CD4-positive, alpha-beta T cell (primary cell): Measurements from ENCODE around the gene CACNA2D3. TPM values are rescaled to one million over a fixed set of nuclear protein-coding genes. Genes with fewer than 3 reads are reported as not detected.

Experiments used
- ATAC-seq: fragments of 200-7000 bp; cut with Tn5 transposase; one replicate; pipeline ENCODE4 v1.10.0; 2022; ENCODE audit warnings: mild to moderate bottlenecking; ENCODE audit not compliant: poor library complexity
- CTCF ChIA-PET: fragments of 350-600 bp; sonication (Branson Sonifier 250); formaldehyde crosslinking; loops from one replicate; lab custom pipeline; 2021; ENCODE audit warnings: antibody characterized with exemption, inconsistent platforms; lab: Charles Lee
- POLR2A ChIA-PET: fragments of 350-600 bp; sonication (Branson Sonifier 250); formaldehyde crosslinking; loops from one replicate; lab custom pipeline; 2021; ENCODE audit warnings: antibody characterized with exemption, inconsistent platforms; lab: Charles Lee
- DNase-seq, 14 experiments: peaks; one replicate each; pipeline ENCODE4 v3.0.0-alpha.2; 2013 to 2020; ENCODE audit warnings: mixed read lengths in 2 of 14
- H3K27ac ChIP-seq, 2 donors: one replicate each; pipeline versions ENCODE4 v1.5.1 to v1.7.0; 2013; ENCODE audit warnings: low read length in 2 of 2, low read depth in 1 of 2, mild to moderate bottlenecking in 1 of 2
- H3K27me3 ChIP-seq, 2 experiments: 1 replicate in 1 of 2; 2 replicates in 1 of 2; pipeline versions ENCODE4 v1.6.1 to v1.7.0; 2013; ENCODE audit warnings: low read length in 2 of 2, control low read depth in 1 of 2, mild to moderate bottlenecking in 1 of 2, moderate library complexity in 1 of 2; ENCODE audit not compliant: insufficient read depth in 2 of 2, control insufficient read depth in 1 of 2
- H3K36me3 ChIP-seq: one replicate; pipeline ENCODE4 v1.6.1; 2013; ENCODE audit warnings: low read length, control low read depth; ENCODE audit not compliant: insufficient read depth
- H3K4me1 ChIP-seq: one replicate; pipeline ENCODE4 v1.6.1; 2013; ENCODE audit warnings: low read length, control low read depth; ENCODE audit not compliant: insufficient read depth
- H3K4me3 ChIP-seq: one replicate; pipeline ENCODE4 v1.5.1; 2013; ENCODE audit warnings: mild to moderate bottlenecking, low read length, moderate library complexity
- H3K9me3 ChIP-seq, 2 experiments: 1 replicate in 1 of 2; 2 replicates in 1 of 2; pipeline versions ENCODE4 v1.6.1 to v1.7.0; 2013; ENCODE audit warnings: low read length in 2 of 2, mild to moderate bottlenecking in 2 of 2, control low read depth in 1 of 2, moderate library complexity in 1 of 2; ENCODE audit not compliant: control insufficient read depth in 1 of 2, insufficient read depth in 1 of 2
- H3K27ac Mint-ChIP-seq: one replicate; pipeline ENCODE4 v1.8.0; 2020; ENCODE audit warnings: mixed read lengths
- H3K27me3 Mint-ChIP-seq: one replicate; pipeline ENCODE4 v1.8.0; 2021; ENCODE audit warnings: mixed read lengths
- H3K36me3 Mint-ChIP-seq: one replicate; pipeline ENCODE4 v1.8.0; 2021; ENCODE audit warnings: low read depth, mixed read lengths
- H3K4me1 Mint-ChIP-seq: one replicate; pipeline ENCODE4 v1.8.0; 2021; ENCODE audit warnings: low read depth, mixed read lengths
- H3K4me3 Mint-ChIP-seq: one replicate; pipeline ENCODE4 v1.8.0; 2020; ENCODE audit warnings: mild to moderate bottlenecking, mixed read lengths
- H3K9me3 Mint-ChIP-seq: one replicate; pipeline ENCODE4 v1.8.0; 2020; ENCODE audit warnings: mixed read lengths
- CTCF ChIP-seq: fragments of 200-600 bp; IDR thresholded peaks from one replicate; pipeline ENCODE4 v1.8.0; 2022; ENCODE audit warnings: antibody characterized with exemption, mild to moderate bottlenecking
- intact Hi-C, 2 experiments: fragments of 100-400 bp; cut with DNase I in 1 of 2; cut with micrococcal nuclease in 1 of 2; formaldehyde crosslinking; loops; one replicate each; pipeline versions ENCODE4 v1.15.1 to v1.9.0; 2023 to 2025; cut with DNase I, micrococcal nuclease
- total RNA-seq, 174 experiments: library from RNA in 2 of 174; stranded (reverse) in 2 of 174; gene quantifications; one replicate each; pipeline ENCODE4 v1.2.3 and lab custom pipeline; 2021 to 2026

CACNA2D3 gene
- total RNA-seq, 2 experiments from 2014 or later, result 0.08 TPM; not detected in 1

GRCh38 chr3:54578417-54578816 is 456.1 kb downstream of the CACNA2D3 start:
- H3K27me3 ChIP-seq, result no peaks in the 10 kb centered on the region
- CTCF ChIA-PET, result no interaction called here
- no peaks in the 10 kb centered on the region for H3K4me1 ChIP-seq
- H3K4me3 Mint-ChIP-seq, result no peak overlapping the region
- no peak for DNase-seq
- no peaks in the 10 kb centered on the region for H3K36me3 Mint-ChIP-seq
- no peaks in the 10 kb centered on the region for H3K4me1 Mint-ChIP-seq
- intact Hi-C loops, result no loop called here
- H3K4me3 ChIP-seq, result no peak overlapping the region
- ATAC-seq, result no peak
- no peak for TF ChIP-seq CTCF
- peaks cover 0 to 5% of the 10 kb centered on the region in 2 experiments for H3K9me3 ChIP-seq
- H3K36me3 ChIP-seq, result no peaks in the 10 kb centered on the region
- H3K27ac ChIP-seq, result no peak overlapping the region
- H3K27me3 Mint-ChIP-seq, result peaks cover 8% of the 10 kb centered on the region
- POLR2A ChIA-PET, result no interaction called here
- H3K9me3 Mint-ChIP-seq, result no peaks in the 10 kb centered on the region
- H3K27ac Mint-ChIP-seq, result no peak overlapping the region

- Histone ChIP-seq H3K4me1 (no peaks in the 10 kb centered on the region), H3K27me3 (no peaks in the 10 kb centered on the region), H3K4me3 (no peak overlapping the region), H3K27ac (no peak overlapping the region), H3K9me3 (peaks cover 0 to 5% of the 10 kb centered on the region in 2 experiments), H3K36me3 (no peaks in the 10 kb centered on the region)
- Mint-ChIP-seq H3K4me3 (no peak overlapping the region), H3K9me3 (no peaks in the 10 kb centered on the region), H3K4me1 (no peaks in the 10 kb centered on the region), H3K27me3 (peaks cover 8% of the 10 kb centered on the region), H3K36me3 (no peaks in the 10 kb centered on the region), H3K27ac (no peak overlapping the region)
- no peak for DNase-seq
- ATAC-seq, result no peak
- TF ChIP-seq CTCF, result no peak
- ChIA-PET POLR2A (no interaction called here), CTCF (no interaction called here)
- intact Hi-C loops, result no loop called here
These were observed 458.1 kb downstream of the CACNA2D3 start for GRCh38 chr3:54580453-54580852.

- H3K27me3 ChIP-seq, result no peaks in the 10 kb centered on the region
- H3K4me1 ChIP-seq, result no peaks in the 10 kb centered on the region
- H3K4me1 Mint-ChIP-seq, result no peaks in the 10 kb centered on the region
- H3K36me3 ChIP-seq, result no peaks in the 10 kb centered on the region
- ChIA-PET POLR2A (no interaction called here), CTCF (no interaction called here)
- no peaks in the 10 kb centered on the region for H3K9me3 Mint-ChIP-seq
- H3K4me3 Mint-ChIP-seq, result no peak overlapping the region
- ATAC-seq, result no peak
- H3K36me3 Mint-ChIP-seq, result no peaks in the 10 kb centered on the region
- intact Hi-C loops, result no loop called here
- H3K27me3 Mint-ChIP-seq, result peaks cover 8% of the 10 kb centered on the region
- H3K4me3 ChIP-seq, result no peak overlapping the region
- no peak overlapping the region for H3K27ac Mint-ChIP-seq
- no peak for DNase-seq
- H3K9me3 ChIP-seq, result no peaks in the 10 kb centered on the region
- H3K27ac ChIP-seq, result no peak overlapping the region
- TF ChIP-seq CTCF, result no peak
These were observed 460.1 kb downstream of the CACNA2D3 start for GRCh38 chr3:54582424-54582823.
